Activated CD4-positive, alpha-beta T cell treated with anti-CD3 and anti-CD28 coated beads for 1 hour (primary cell): Measurements from ENCODE around the gene SSBP2.

ENCODE experiments used
- DNase-seq: peaks from one replicate; pipeline ENCODE4 v3.0.0-alpha.2; 2020

SSBP2 gene

DNA sequence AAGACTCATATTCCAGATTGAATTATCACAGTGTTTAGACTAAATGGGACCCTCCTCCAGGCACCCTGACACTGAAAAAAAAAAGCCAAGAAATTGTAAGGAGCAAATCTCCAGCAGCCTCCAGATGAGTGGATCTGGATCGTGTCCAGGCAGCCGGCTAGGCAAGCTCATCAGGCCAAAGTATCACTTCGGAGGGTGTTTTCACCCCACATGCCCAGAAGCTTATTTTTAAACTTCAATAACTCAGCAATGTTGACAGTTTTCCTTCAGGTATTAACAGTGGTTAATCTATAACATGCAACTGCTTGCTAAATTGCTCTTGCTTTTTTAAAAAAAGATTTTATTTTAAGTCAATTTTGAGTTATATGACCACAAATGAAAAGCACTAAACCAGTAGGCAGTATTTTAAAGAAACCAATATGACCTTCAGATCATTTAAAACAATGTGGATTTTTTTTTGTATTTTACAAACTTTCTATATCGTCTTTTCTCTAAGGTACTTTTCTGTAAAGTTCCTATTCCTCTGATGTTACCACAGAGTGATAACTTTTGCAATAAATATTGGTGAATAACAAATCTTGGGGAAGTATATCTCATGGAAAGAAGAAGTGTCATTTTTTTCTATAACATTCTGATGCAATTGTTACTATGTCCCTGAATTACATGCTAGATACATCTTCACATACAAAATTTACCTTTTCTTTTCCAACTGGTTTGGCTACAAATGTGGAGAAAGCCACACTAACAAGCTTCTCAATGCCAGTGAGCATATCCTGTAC lies 387.6 kb downstream of the SSBP2 start:
- no peak for DNase-seq
